NT2/D1 (cell line): Measurements from ENCODE around the gene MS4A7.
"Not testable (repeated sequence)": the region's sequence is repeated elsewhere in the genome, so short reads cannot be mapped to it uniquely, and the experiment has no call there.

Experiments
- YY1 ChIP-seq: IDR thresholded peaks from 2 replicates; pipeline ENCODE4 v1.6.1; 2011; ENCODE audit not compliant: insufficient read length, insufficient read depth
- ZNF274 ChIP-seq: IDR thresholded peaks from 2 replicates; pipeline ENCODE4 v1.6.1; 2011; ENCODE audit warnings: mild to moderate bottlenecking, low read depth, low read length

- not testable (repeated sequence) for TF ChIP-seq YY1, ZNF274
Observed at GRCh38 chr11:60366262-60366904, 11.9 kb upstream of the MS4A7 start.
